Activated naive CD4-positive, alpha-beta T cell treated with anti-CD3 and anti-CD28 coated beads, Interleukin-2, amount 10 ng/mL, durations not matched to agents 7 days and 5 days (primary cell): ENCODE data around the gene PRR12.

Experiments
- CTCF ChIA-PET: fragments of 350-600 bp; sonication (Branson Sonifier 250); formaldehyde crosslinking; loops from one replicate; lab custom pipeline; 2021; ENCODE audit warnings: antibody characterized with exemption; lab: Charles Lee
- DNase-seq: peaks from one replicate; pipeline ENCODE4 v3.0.0-alpha.2; 2020
- H3K27ac Mint-ChIP-seq: one replicate; pipeline ENCODE4 v1.8.0; 2021; ENCODE audit warnings: mild to moderate bottlenecking, moderate library complexity, mixed read lengths
- H3K27me3 Mint-ChIP-seq: one replicate; pipeline ENCODE4 v1.8.0; 2021; ENCODE audit warnings: mild to moderate bottlenecking, mixed read lengths
- H3K36me3 Mint-ChIP-seq: one replicate; pipeline ENCODE4 v1.8.0; 2021; ENCODE audit warnings: mixed read lengths
- H3K4me1 Mint-ChIP-seq: one replicate; pipeline ENCODE4 v1.8.0; 2021; ENCODE audit warnings: mixed read lengths
- H3K4me3 Mint-ChIP-seq: one replicate; pipeline ENCODE4 v1.8.0; 2021; ENCODE audit warnings: mild to moderate bottlenecking, moderate library complexity, mixed read lengths
- H3K9me3 Mint-ChIP-seq: one replicate; pipeline ENCODE4 v1.8.0; 2021; ENCODE audit warnings: mixed read lengths

The PRR12 gene

GRCh38 chr19:49591731-49592485 is 926 bp downstream of the PRR12 start:
- CTCF ChIA-PET = no interaction called here
- H3K27ac Mint-ChIP-seq = peak overlapping the region; percentile 87
- peaks cover 40% of the 10 kb centered on the region for H3K4me1 Mint-ChIP-seq
- DNase-seq = peak; percentile 66
- peak overlapping the region; percentile 91 for H3K4me3 Mint-ChIP-seq
- no peaks in the 10 kb centered on the region for H3K9me3 Mint-ChIP-seq
- H3K27me3 Mint-ChIP-seq = peaks cover 25% of the 10 kb centered on the region
- peaks cover 17% of the 10 kb centered on the region for H3K36me3 Mint-ChIP-seq

DNA sequence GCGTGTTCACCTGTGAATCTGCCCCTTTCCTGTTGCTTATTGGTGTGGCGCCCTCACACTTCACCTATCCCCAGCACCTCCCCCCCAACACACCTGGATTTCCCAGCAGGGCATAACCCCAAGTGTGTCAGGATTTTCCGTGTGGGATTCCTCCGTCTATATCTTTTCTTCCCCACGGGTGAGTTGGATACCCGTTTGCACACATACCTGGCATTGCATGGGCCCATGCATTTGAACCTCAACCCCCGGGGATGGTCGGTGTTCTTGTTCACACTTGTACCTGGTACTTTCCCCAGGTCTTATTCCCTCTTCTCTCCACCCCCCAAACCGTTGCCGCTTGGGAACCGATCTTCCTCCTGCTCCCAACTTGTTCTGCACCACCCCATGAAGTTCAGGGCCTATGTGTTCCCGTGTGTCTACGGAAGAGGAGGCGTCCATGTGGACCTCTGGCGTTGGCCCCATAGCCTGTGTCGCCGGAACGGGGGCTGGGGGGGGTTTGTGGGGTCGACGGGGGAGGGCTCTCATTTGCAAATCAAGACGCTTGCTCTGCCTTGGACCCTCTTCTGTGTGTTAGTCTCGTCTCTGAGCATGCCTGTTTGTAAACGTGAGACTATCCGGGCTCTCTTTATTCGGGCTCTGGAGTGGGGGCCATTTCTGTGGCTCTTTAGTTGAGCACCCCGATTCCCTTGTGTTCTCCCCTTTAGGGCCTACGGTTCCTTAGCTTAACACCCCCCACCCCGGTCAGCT is 1.7 kb downstream of the PRR12 start:
- Mint-ChIP-seq H3K27ac (peak overlapping the region; percentile 87), H3K9me3 (no peaks in the 10 kb centered on the region), H3K4me3 (peak overlapping the region; percentile 91), H3K36me3 (peaks cover 17% of the 10 kb centered on the region), H3K4me1 (peaks cover 40% of the 10 kb centered on the region), H3K27me3 (peaks cover 21% of the 10 kb centered on the region)
- peak; percentile 36 for DNase-seq
- CTCF ChIA-PET = interaction anchor here (0.8 to 0.9 kb wide), 2 partner anchors 46 to 86 kb away, joined by 3 read pairs; no protein-coding TSS in a partner anchor

GRCh38 chr19:49593233-49594113 is 2.5 kb downstream of the PRR12 start:
- peak overlapping the region; percentile 91 for H3K4me3 Mint-ChIP-seq
- peaks cover 35% of the 10 kb centered on the region for H3K4me1 Mint-ChIP-seq
- CTCF ChIA-PET = interaction anchor here (0.8 to 0.9 kb wide), 2 partner anchors 47 to 85 kb away, joined by 3 read pairs; no protein-coding TSS in a partner anchor
- DNase-seq = peak; percentile 96
- H3K27ac Mint-ChIP-seq = peak overlapping the region; percentile 87
- H3K9me3 Mint-ChIP-seq = no peaks in the 10 kb centered on the region
- peaks cover 20% of the 10 kb centered on the region for H3K36me3 Mint-ChIP-seq
- H3K27me3 Mint-ChIP-seq = peaks cover 14% of the 10 kb centered on the region

- H3K4me3 Mint-ChIP-seq = peak overlapping the region; percentile 91
- CTCF ChIA-PET = no interaction called here
- no peak for DNase-seq
- peaks cover 7% of the 10 kb centered on the region for H3K27me3 Mint-ChIP-seq
- H3K4me1 Mint-ChIP-seq = peaks cover 29% of the 10 kb centered on the region
- H3K9me3 Mint-ChIP-seq = no peaks in the 10 kb centered on the region
- H3K36me3 Mint-ChIP-seq = peaks cover 24% of the 10 kb centered on the region
- peak overlapping the region; percentile 87 for H3K27ac Mint-ChIP-seq
Observed at GRCh38 chr19:49594157-49594992, 3.4 kb downstream of the PRR12 start.

DNA sequence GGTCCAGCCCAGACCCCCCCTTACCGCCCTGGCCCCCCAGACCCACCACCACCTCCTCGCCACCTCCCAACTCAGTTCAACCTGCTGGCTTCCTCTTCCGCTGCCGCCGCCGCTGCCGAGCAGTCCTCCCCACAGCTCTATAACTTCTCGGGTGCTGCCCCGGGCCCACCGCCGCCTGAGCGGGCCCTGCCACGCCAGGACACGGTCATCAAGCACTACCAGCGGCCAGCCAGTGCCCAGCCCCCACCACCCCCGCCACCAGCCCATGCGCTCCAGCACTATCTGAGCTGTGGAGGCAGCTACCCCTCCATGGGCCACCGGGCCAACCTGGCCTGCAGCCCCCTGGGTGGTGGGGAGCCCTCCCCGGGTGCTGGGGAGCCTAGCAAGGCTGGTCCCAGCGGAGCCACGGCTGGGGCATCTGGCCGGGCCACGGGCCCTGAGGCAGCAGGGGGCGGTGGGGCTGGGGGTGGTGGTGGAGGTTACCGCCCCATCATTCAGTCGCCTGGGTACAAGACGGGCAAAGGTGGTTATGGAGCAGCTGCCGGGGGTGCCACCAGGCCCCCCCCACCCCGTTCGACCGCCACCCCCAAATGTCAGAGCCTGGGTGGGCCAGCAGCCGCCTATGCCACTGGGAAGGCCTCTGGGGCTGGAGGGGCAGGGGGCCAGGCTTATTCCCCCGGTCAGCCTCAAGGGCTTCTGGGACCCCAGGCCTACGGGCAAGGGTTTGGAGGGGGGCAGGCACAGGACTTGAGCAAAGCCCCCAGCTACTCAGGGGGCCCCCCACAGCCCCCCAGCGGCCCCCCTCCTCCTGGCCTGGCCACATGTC is 4.2 kb downstream of the PRR12 start:
- H3K9me3 Mint-ChIP-seq = no peaks in the 10 kb centered on the region
- DNase-seq = no peak
- CTCF ChIA-PET = interaction anchor here (1.2 kb wide), 1 partner anchor 77 kb away, joined by 4 read pairs; no protein-coding TSS in a partner anchor
- H3K27ac Mint-ChIP-seq = no peak overlapping the region
- H3K4me3 Mint-ChIP-seq = no peak overlapping the region
- H3K36me3 Mint-ChIP-seq = peaks cover 28% of the 10 kb centered on the region
- H3K27me3 Mint-ChIP-seq = no peaks in the 10 kb centered on the region
- peaks cover 22% of the 10 kb centered on the region for H3K4me1 Mint-ChIP-seq

DNA sequence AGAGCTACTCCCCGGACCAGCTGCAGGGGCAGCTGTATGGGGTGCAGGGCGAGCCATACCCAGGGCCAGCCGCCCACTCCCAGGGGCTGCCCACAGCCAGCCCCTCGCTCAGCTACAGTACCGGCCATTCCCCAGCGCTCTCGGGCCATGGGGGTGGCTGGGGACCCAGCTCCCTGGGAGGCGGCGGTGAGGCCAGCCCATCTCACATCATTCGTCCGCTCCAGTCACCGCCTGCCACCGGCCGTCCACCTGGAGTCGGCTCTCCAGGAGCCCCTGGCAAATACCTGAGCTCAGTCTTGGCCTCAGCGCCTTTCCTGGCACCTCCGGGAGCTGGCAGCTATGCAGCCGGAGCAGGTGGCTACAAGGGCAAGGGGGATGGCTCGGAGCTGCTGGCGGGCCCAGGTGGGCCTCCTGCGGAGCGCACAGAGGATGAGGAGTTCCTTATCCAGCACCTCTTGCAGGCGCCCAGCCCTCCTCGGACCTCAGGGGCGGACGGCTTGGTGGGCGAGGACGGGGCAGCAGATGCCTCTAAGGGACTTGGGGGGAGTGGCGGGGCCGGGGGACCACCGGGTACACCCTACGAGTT is 4.9 kb downstream of the PRR12 start:
- Mint-ChIP-seq H3K4me3 (no peak overlapping the region), H3K4me1 (peaks cover 22% of the 10 kb centered on the region), H3K36me3 (peaks cover 31% of the 10 kb centered on the region), H3K27ac (no peak overlapping the region), H3K9me3 (no peaks in the 10 kb centered on the region), H3K27me3 (no peaks in the 10 kb centered on the region)
- no peak for DNase-seq
- CTCF ChIA-PET = interaction anchor here (1.2 kb wide), 1 partner anchor 77 kb away, joined by 4 read pairs; no protein-coding TSS in a partner anchor

- Mint-ChIP-seq H3K36me3 (peaks cover 35% of the 10 kb centered on the region), H3K4me3 (no peak overlapping the region), H3K27me3 (no peaks in the 10 kb centered on the region), H3K27ac (no peak overlapping the region), H3K4me1 (peaks cover 22% of the 10 kb centered on the region), H3K9me3 (no peaks in the 10 kb centered on the region)
- DNase-seq = no peak
- CTCF ChIA-PET = interaction anchor here (1.2 kb wide), 1 partner anchor 76 kb away, joined by 4 read pairs; no protein-coding TSS in a partner anchor
Observed at GRCh38 chr19:49596407-49596806, 5.4 kb downstream of the PRR12 start.

- CTCF ChIA-PET = no interaction called here
- H3K27me3 Mint-ChIP-seq = no peaks in the 10 kb centered on the region
- no peak for DNase-seq
- no peak overlapping the region for H3K27ac Mint-ChIP-seq
- peaks cover 22% of the 10 kb centered on the region for H3K4me1 Mint-ChIP-seq
- no peaks in the 10 kb centered on the region for H3K9me3 Mint-ChIP-seq
- no peak overlapping the region for H3K4me3 Mint-ChIP-seq
- peaks cover 39% of the 10 kb centered on the region for H3K36me3 Mint-ChIP-seq
Observed at GRCh38 chr19:49596954-49597702, 6.1 kb downstream of the PRR12 start.

GRCh38 chr19:49597703-49597974 is 6.7 kb downstream of the PRR12 start:
- H3K4me1 Mint-ChIP-seq = peaks cover 17% of the 10 kb centered on the region
- peaks cover 40% of the 10 kb centered on the region for H3K36me3 Mint-ChIP-seq
- no peak for DNase-seq
- H3K27me3 Mint-ChIP-seq = no peaks in the 10 kb centered on the region
- H3K27ac Mint-ChIP-seq = no peak overlapping the region
- no peak overlapping the region for H3K4me3 Mint-ChIP-seq
- H3K9me3 Mint-ChIP-seq = no peaks in the 10 kb centered on the region
- CTCF ChIA-PET = no interaction called here

DNA sequence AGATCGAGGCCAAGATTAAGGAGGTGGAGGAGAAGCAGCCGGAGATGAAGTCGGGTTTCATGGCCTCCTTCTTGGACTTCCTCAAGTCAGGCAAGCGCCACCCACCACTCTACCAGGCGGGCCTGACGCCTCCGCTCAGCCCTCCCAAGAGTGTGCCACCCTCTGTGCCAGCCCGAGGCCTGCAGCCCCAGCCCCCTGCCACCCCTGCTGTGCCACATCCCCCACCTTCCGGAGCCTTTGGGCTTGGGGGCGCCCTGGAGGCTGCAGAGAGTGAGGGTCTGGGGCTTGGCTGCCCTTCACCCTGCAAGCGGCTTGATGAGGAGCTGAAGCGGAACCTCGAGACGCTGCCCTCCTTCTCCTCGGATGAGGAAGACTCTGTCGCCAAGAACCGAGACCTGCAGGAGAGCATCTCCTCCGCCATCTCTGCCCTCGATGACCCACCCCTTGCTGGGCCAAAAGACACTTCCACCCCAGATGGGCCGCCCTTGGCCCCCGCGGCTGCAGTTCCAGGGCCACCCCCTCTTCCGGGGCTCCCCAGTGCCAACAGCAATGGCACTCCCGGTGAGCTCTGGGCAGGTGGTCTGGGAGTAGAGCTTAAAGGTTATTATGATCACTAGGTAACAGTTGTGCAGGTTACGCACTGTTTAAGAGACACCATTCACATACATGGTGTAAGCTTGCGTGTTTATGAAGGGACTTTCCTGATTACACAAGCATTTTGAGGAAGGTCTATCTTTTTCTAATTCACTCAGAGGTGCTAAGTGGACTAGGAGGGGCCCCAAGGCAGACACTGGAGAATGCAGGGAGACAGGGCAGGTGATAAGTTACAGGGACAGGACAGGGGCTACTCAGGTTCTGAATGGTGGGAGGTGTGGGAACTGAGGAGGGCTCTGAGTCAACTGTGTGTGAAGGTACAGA is 8.7 kb downstream of the PRR12 start:
- CTCF ChIA-PET = no interaction called here
- H3K4me1 Mint-ChIP-seq = peaks cover under 1% of the 10 kb centered on the region
- no peak for DNase-seq
- H3K9me3 Mint-ChIP-seq = no peaks in the 10 kb centered on the region
- H3K4me3 Mint-ChIP-seq = no peak overlapping the region
- peaks cover 36% of the 10 kb centered on the region for H3K36me3 Mint-ChIP-seq
- no peaks in the 10 kb centered on the region for H3K27me3 Mint-ChIP-seq
- no peak overlapping the region for H3K27ac Mint-ChIP-seq

GRCh38 chr19:49601482-49602038 is 10.6 kb downstream of the PRR12 start:
- Mint-ChIP-seq H3K4me3 (no peak overlapping the region), H3K27me3 (no peaks in the 10 kb centered on the region), H3K9me3 (no peaks in the 10 kb centered on the region), H3K36me3 (peaks cover 34% of the 10 kb centered on the region), H3K4me1 (no peaks in the 10 kb centered on the region), H3K27ac (no peak overlapping the region)
- DNase-seq = no peak
- CTCF ChIA-PET = no interaction called here
